OCI-LY1 (cell line): ENCODE results near the gene GRHL1.

ENCODE experiments used
- CTCF ChIP-seq: fragments of 200-600 bp; sonication (generic), shearing (Covaris generic); IDR thresholded peaks from 2 replicates; pipeline ENCODE4 v1.5.1; 2017; ENCODE audit warnings: mild to moderate bottlenecking, antibody characterized with exemption, low read length, moderate library complexity, mixed read lengths
- EZH2 ChIP-seq: fragments of 200-600 bp; sonication (generic), shearing (Covaris generic); IDR thresholded peaks from 2 replicates; pipeline ENCODE4 v1.8.0; 2017; ENCODE audit warnings: borderline replicate concordance, mixed run types, mild to moderate bottlenecking, antibody characterized with exemption, low read length, moderate library complexity, mixed read lengths

- no peak for TF ChIP-seq CTCF
- TF ChIP-seq EZH2: no peak
Measured at GRCh38 chr2:10031886-10032745, 80.6 kb downstream of the GRHL1 start.
